BJ (cell line): ENCODE data around the gene ST6GALNAC1. TPM values are rescaled to one million over a fixed set of nuclear protein-coding genes. Genes with fewer than 3 reads are reported as not detected.

Experiments used
- CTCF ChIA-PET: fragments of 350-600 bp; formaldehyde crosslinking; extraction: SDS; loops from one replicate; lab custom pipeline; 2021; ENCODE audit warnings: antibody characterized with exemption, inconsistent platforms; lab: Yijun Ruan, JAX
- POLR2A ChIA-PET: fragments of 300-600 bp; sonication (Branson Sonifier 250); formaldehyde crosslinking; extraction: SDS; loops from one replicate; lab custom pipeline; 2021; ENCODE audit warnings: antibody characterized with exemption; lab: Charles Lee
- DNase-seq: peaks from one replicate; pipeline ENCODE4 v3.0.0-alpha.2; 2011; ENCODE audit warnings: low read depth
- H3K27me3 ChIP-seq: 2 replicates; pipeline ENCODE4 v1.6.0; 2011; ENCODE audit warnings: low read length; ENCODE audit not compliant: control insufficient read depth, insufficient read depth
- H3K36me3 ChIP-seq: 2 replicates; pipeline ENCODE4 v1.5.1; 2011; ENCODE audit warnings: low read length; ENCODE audit not compliant: control insufficient read depth, insufficient read depth
- H3K4me3 ChIP-seq: 2 replicates; pipeline ENCODE4 v1.5.1; 2011; ENCODE audit warnings: low read depth, mild to moderate bottlenecking, control low read depth, low read length
- polyA minus RNA-seq: library from RNA; depleted of rRNA, polyadenylated mRNA; stranded (reverse); fragments of >200 nt; gene quantifications from 2 replicates; pipeline ENCODE4 v1.2.3, GENCODE V29; 2011; rRNA and poly(A)+ RNA removed
- polyA plus RNA-seq: library from polyadenylated mRNA; depleted of rRNA; stranded (reverse); fragments of >200 nt; gene quantifications from 2 replicates; pipeline ENCODE4 v1.2.3, GENCODE V29; 2011; rRNA removed
- TF ChIP-seq, protein P1 (sequence below): IDR thresholded peaks from 2 replicates; pipeline ENCODE4 v1.5.1; 2011; ENCODE audit warnings: low read depth, mild to moderate bottlenecking, control low read depth, inconsistent platforms, low read length, moderate library complexity; ENCODE audit not compliant: insufficient read depth

Gene ST6GALNAC1, protein sequence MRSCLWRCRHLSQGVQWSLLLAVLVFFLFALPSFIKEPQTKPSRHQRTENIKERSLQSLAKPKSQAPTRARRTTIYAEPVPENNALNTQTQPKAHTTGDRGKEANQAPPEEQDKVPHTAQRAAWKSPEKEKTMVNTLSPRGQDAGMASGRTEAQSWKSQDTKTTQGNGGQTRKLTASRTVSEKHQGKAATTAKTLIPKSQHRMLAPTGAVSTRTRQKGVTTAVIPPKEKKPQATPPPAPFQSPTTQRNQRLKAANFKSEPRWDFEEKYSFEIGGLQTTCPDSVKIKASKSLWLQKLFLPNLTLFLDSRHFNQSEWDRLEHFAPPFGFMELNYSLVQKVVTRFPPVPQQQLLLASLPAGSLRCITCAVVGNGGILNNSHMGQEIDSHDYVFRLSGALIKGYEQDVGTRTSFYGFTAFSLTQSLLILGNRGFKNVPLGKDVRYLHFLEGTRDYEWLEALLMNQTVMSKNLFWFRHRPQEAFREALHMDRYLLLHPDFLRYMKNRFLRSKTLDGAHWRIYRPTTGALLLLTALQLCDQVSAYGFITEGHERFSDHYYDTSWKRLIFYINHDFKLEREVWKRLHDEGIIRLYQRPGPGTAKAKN
- polyA plus RNA-seq: not detected in 2 replicates
- not detected in 2 replicates for polyA minus RNA-seq

DNA sequence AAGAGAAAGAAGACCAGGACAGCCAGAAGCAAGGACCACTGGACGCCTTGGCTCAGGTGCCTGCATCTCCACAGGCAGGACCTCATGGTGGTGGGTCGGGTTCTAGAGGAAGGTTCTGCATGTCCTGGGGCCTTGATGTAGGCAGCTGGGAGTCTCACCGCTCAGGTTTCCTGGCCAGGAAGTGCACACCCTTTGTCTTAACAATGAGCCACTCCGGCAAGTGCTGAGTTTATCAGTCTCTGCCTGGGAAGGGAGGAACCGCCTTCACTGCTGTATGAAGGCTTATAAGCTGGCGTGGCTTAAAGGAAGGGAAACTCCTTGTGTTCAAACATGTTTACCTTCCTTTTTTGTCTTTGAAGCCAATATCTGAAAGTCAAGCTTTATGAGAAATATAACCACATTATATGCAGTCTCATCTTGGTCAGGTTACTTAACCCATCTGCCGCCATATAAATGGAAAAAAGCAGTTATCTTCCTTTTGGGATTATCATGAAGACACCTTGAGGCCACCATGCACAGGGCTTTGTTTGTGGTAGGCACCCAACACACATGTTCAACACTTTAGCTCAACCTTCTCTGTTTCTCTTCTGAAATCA is at the start of gene ST6GALNAC1:
TSS of gene ST6GALNAC1 (minus strand) at position 205 of the 596 bp plus-strand sequence. CDS start at position 86, 119 bp downstream.
- Histone ChIP-seq H3K4me3 (no peak within 1 kb of the TSS), H3K27me3 (peaks cover 9% of the 10 kb centered on the region), H3K36me3 (no peaks in the 10 kb centered on the region)
- TF ChIP-seq, protein P1, sequence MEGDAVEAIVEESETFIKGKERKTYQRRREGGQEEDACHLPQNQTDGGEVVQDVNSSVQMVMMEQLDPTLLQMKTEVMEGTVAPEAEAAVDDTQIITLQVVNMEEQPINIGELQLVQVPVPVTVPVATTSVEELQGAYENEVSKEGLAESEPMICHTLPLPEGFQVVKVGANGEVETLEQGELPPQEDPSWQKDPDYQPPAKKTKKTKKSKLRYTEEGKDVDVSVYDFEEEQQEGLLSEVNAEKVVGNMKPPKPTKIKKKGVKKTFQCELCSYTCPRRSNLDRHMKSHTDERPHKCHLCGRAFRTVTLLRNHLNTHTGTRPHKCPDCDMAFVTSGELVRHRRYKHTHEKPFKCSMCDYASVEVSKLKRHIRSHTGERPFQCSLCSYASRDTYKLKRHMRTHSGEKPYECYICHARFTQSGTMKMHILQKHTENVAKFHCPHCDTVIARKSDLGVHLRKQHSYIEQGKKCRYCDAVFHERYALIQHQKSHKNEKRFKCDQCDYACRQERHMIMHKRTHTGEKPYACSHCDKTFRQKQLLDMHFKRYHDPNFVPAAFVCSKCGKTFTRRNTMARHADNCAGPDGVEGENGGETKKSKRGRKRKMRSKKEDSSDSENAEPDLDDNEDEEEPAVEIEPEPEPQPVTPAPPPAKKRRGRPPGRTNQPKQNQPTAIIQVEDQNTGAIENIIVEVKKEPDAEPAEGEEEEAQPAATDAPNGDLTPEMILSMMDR: no peak
- POLR2A ChIA-PET: no interaction called here
- CTCF ChIA-PET: interaction anchor here (0.8 kb wide), 1 partner anchor 20 kb away, joined by 3 read pairs; no protein-coding TSS in a partner anchor
- DNase-seq: no peak

DNA sequence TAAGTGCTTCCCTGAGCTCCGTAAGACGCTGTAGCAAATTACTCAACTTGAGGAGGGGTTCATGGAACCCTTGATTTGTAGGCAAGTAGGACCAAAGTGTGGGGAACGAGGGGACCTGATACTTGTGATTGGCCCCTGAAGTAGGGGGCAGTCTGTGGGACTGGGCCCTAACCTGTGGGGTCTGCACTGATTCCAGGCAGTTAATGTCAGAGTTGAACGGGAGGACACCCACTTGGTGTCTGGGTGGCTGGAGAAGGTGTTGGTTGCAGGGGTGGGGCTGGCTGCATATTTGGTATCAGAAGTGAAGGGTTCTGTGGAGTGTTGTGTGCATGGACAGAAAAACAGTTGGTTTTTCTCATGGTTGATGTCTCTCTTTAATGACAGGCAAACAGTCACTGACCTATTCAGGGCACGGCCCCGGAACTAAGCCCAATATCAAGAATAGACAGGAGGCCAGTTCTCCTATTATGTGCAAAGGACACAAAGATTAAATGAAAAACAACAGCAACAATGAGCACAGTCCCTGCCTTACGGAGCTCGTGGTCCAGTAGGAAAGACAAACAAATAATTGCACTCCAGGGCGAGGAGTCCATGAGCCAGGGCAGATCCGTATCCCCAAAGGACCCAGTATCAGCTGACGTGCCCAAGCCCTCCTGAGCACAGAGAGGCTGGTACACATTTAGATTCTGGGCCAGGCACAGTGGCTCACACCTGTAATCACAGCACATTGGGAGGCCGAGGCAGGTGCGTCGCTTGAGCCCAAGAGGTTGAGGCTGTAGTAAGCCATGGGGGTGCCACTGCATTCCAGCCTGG is 48.0 kb upstream of the ST6GALNAC1 start:
- Histone ChIP-seq H3K36me3 (peaks cover 10% of the 10 kb centered on the region), H3K4me3 (no peak overlapping the region), H3K27me3 (no peaks in the 10 kb centered on the region)
- no peak for DNase-seq
- ChIA-PET CTCF (interaction anchor here (1.0 to 1.7 kb wide), 4 partner anchors 11 to 134 kb away, joined by 3 to 6 read pairs (median 4); no protein-coding TSS in a partner anchor), POLR2A (no interaction called here)
- TF ChIP-seq, protein P1: no peak

DNA sequence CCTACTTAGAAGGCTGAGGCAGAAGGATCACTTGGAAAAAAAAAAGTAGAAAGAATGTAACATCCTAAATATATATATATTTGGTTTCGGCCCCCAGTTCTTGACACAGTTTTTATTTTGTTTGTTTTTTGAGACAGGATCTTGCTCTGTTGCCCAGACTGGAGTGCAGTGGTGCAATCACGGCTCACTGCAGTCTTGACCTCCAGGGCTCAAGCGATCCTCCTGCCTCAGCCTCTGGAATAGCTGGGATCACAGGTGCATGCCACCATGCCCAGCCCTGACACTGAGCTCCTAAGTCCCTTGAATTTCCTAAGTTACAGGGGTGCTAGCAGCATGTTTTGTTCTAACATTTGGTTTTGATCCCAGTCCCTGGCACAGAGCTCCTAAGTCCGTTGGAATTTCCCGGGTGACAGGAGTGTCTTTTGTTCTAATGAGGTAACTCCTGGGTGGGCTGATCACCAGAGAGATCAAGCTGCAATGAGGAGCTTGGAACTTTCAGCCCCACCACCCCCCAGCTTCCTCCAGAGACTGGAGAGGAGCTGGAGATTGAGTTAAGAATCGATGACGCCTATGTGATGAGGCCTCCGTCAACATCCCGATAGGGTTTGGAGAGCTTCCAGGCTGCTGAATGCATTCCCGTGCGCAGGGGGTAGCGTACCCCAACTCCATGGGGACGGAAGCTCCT is 47.2 kb upstream of the ST6GALNAC1 start:
- no peak for DNase-seq
- H3K4me3 ChIP-seq: no peak overlapping the region
- no peaks in the 10 kb centered on the region for H3K27me3 ChIP-seq
- TF ChIP-seq, protein P1: no peak
- peaks cover 9% of the 10 kb centered on the region for H3K36me3 ChIP-seq
- POLR2A ChIA-PET: no interaction called here
- CTCF ChIA-PET: interaction anchor here (0.7 to 1.7 kb wide), 5 partner anchors 10 to 133 kb away, joined by 3 to 6 read pairs (median 4); no protein-coding TSS in a partner anchor

DNA sequence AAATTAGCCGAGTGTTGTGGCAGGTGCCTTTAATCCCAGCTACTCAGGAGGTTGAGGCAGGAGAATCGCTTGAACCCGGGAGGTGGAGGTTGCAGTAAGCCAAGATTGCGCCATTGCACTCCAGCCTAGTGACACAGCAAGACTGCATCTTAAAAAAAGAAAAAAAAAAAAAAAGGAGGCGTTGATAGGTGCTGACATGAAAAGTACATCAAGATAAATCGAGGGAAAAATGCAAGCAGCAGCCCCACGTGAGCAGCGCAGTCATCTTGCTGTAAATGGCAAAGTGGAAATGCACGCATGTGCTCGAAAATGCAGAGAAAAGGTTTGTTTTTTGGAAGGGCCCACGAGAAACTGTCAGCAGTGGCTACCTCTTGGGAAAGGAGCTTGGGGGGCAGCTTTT is 46.3 kb upstream of the ST6GALNAC1 start:
- ChIA-PET POLR2A (no interaction called here), CTCF (interaction anchor here (1.2 to 1.7 kb wide), 5 partner anchors 8 to 36 kb away, joined by 3 to 6 read pairs (median 5); no protein-coding TSS in a partner anchor)
- no peak overlapping the region for H3K4me3 ChIP-seq
- H3K36me3 ChIP-seq: peaks cover 9% of the 10 kb centered on the region
- no peak for DNase-seq
- no peaks in the 10 kb centered on the region for H3K27me3 ChIP-seq
- TF ChIP-seq, protein P1: no peak
